Tibial artery (tissue), 4 donors: Measurements from ENCODE around the gene NT5DC4.

Source experiments
- DNase-seq, 2 donors: peaks; one replicate each; pipeline ENCODE4 v3.0.0-alpha.2; 2019
- H3K27ac ChIP-seq, 2 donors: fragments of 200-600 bp; sonication (generic) in 1 of 2; 1 replicate in 1 of 2; 2 replicates in 1 of 2; pipeline ENCODE4 v1.5.1; 2018 to 2019; ENCODE audit warnings: mild to moderate bottlenecking in 1 of 2
- H3K27me3 ChIP-seq, 2 donors: fragments of 200-600 bp; sonication (generic) in 1 of 2; one replicate each; pipeline versions ENCODE4 v1.5.1 to v1.6.0; 2016 to 2019
- H3K36me3 ChIP-seq, 3 donors: fragments of 200-600 bp; sonication (generic) in 2 of 3; one replicate each; pipeline ENCODE4 v1.5.1; 2016 to 2019; ENCODE audit warnings: mild to moderate bottlenecking in 2 of 3
- H3K4me1 ChIP-seq, 4 donors: fragments of 200-600 bp; sonication (generic) in 2 of 4; 1 replicate in 3 of 4; 2 replicates in 1 of 4; pipeline ENCODE4 v1.5.1; 2016 to 2019
- H3K4me3 ChIP-seq, 2 donors: fragments of 200-600 bp; sonication (generic) in 1 of 2; 1 replicate in 1 of 2; 2 replicates in 1 of 2; pipeline ENCODE4 v1.5.1; 2018 to 2019; ENCODE audit warnings: mild to moderate bottlenecking in 2 of 2
- H3K9me3 ChIP-seq, 3 donors: fragments of 200-600 bp; sonication (generic) in 1 of 3; one replicate each; pipeline ENCODE4 v1.5.1; 2016 to 2019
- CTCF ChIP-seq, 2 experiments: fragments of 200-600 bp in 1 of 2; fragments of 450-650 bp in 1 of 2; IDR thresholded peaks; one replicate each; pipeline ENCODE4 v1.5.1; 2017 to 2019; ENCODE audit warnings: antibody characterized with exemption in 2 of 2, mild to moderate bottlenecking in 1 of 2, moderate library complexity in 1 of 2
- intact Hi-C: fragments of 100-400 bp; cut with DNase I; formaldehyde crosslinking; loops from one replicate; pipeline ENCODE4 v1.15.0; 2023; ENCODE audit warnings: low total_unique reads

NT5DC4 gene

GRCh38 chr2:112728378-112729175 lies 7.8 kb downstream of the NT5DC4 start:
- Histone ChIP-seq H3K4me3 (no peak overlapping the region), H3K27ac (no peak overlapping the region), H3K36me3 (no peaks in the 10 kb centered on the region), H3K9me3 (no peaks in the 10 kb centered on the region), H3K4me1 (peaks cover 0 to 5% (median 0%) of the 10 kb centered on the region in 4 donors), H3K27me3 (peaks cover 0 to 11% of the 10 kb centered on the region in 2 donors)
- no peak for TF ChIP-seq CTCF (IDR thresholded peaks at IDR 0.05)
- DNase-seq = no peak
- intact Hi-C loops = loop anchor here (5.0 kb wide), 1 partner anchor 126 kb away; no protein-coding TSS in a partner anchor

- Histone ChIP-seq H3K4me1 (peaks cover 0 to 5% (median 0%) of the 10 kb centered on the region in 4 donors), H3K27ac (no peak overlapping the region), H3K9me3 (no peaks in the 10 kb centered on the region), H3K36me3 (no peaks in the 10 kb centered on the region), H3K4me3 (no peak overlapping the region), H3K27me3 (peaks cover 0 to 11% of the 10 kb centered on the region in 2 donors)
- intact Hi-C loops = no loop called here
- no peak for TF ChIP-seq CTCF (IDR thresholded peaks at IDR 0.05)
- DNase-seq = no peak
Observed at GRCh38 chr2:112730216-112730615, 9.4 kb downstream of the NT5DC4 start.

- Histone ChIP-seq H3K36me3 (no peaks in the 10 kb centered on the region), H3K4me3 (no peak overlapping the region), H3K4me1 (peaks cover 0 to 5% (median 0%) of the 10 kb centered on the region in 4 donors), H3K9me3 (no peaks in the 10 kb centered on the region), H3K27me3 (peaks cover 0 to 11% of the 10 kb centered on the region in 2 donors), H3K27ac (no peak overlapping the region)
- intact Hi-C loops = no loop called here
- TF ChIP-seq CTCF (IDR thresholded peaks at IDR 0.05) = no peak
- no peak for DNase-seq
Observed at GRCh38 chr2:112730791-112731190, 10.0 kb downstream of the NT5DC4 start.

GRCh38 chr2:112731479-112731878 lies 10.7 kb downstream of the NT5DC4 start:
- H3K36me3 ChIP-seq = no peaks in the 10 kb centered on the region
- no peak for TF ChIP-seq CTCF (IDR thresholded peaks at IDR 0.05)
- no peaks in the 10 kb centered on the region for H3K9me3 ChIP-seq
- no peak for DNase-seq
- H3K27ac ChIP-seq = no peak overlapping the region
- intact Hi-C loops = no loop called here
- H3K4me3 ChIP-seq = no peak overlapping the region
- H3K4me1 ChIP-seq = peaks cover 0 to 5% (median 0%) of the 10 kb centered on the region in 4 donors
- peaks cover 0 to 11% of the 10 kb centered on the region in 2 donors for H3K27me3 ChIP-seq

- TF ChIP-seq CTCF (IDR thresholded peaks at IDR 0.05) = no peak
- Histone ChIP-seq H3K27ac (no peak overlapping the region), H3K36me3 (no peaks in the 10 kb centered on the region), H3K4me3 (no peak overlapping the region), H3K27me3 (peaks cover 0 to 5% of the 10 kb centered on the region in 2 donors), H3K4me1 (no peaks in the 10 kb centered on the region), H3K9me3 (no peaks in the 10 kb centered on the region)
- intact Hi-C loops = no loop called here
- no peak for DNase-seq
Observed at GRCh38 chr2:112733456-112733855, 12.6 kb downstream of the NT5DC4 start.
